ENCODE data around the gene KRTCAP2. TPM values are rescaled to one million over a fixed set of nuclear protein-coding genes. Genes with fewer than 3 reads are reported as not detected.
"Not testable (repeated sequence)": the region's sequence is repeated elsewhere in the genome, so short reads cannot be mapped to it uniquely, and the experiment has no call there.

The KRTCAP2 gene
- total RNA-seq, 2 experiments from 2014 or later: 124 to 125 TPM

DNA sequence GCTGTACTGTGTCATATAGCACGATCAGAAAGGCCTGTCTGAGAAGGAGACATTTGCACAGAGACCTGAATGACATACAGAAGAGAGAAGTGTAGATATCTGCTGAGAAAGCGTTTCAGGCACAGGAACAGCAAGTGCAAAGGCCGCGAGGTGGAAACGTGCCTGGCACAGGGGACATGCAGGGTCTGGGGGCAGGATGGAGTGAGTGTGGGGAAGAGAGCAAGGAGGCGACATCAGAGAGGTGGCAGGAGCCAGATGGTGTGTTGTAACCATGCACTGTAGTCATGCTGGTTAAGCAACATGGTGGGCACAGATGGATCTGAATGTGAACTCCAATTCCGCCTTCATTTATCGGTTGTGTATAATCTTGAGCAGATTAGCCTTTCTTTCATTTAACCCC lies 13.0 kb downstream of the KRTCAP2 start:
- Mint-ChIP-seq H3K36me3 (ENCODE audit: low read depth) (no peaks in the 10 kb centered on the region), H3K4me1 (ENCODE audit: low read depth) (no peaks in the 10 kb centered on the region), H3K27me3 (peaks cover 2% of the 10 kb centered on the region), H3K27ac (no peak overlapping the region), H3K9me3 (no peaks in the 10 kb centered on the region), H3K4me3 (no peak overlapping the region)
- ChIA-PET CTCF (no interaction called here), POLR2A (no interaction called here)
- intact Hi-C loops (cut with micrococcal nuclease): no loop called here
- no peak for ATAC-seq
- no peak for TF ChIP-seq CTCF (IDR thresholded peaks at IDR 0.05)
- DNase-seq: no peak

- peaks cover 2% of the 10 kb centered on the region for H3K27me3 Mint-ChIP-seq
Observed at GRCh38 chr1:155158991-155159390, 14.1 kb downstream of the KRTCAP2 start.

GRCh38 chr1:155155996-155156643 lies 17.0 kb downstream of the KRTCAP2 start:
- intact Hi-C loops (cut with micrococcal nuclease); H3K9me3 Mint-ChIP-seq; ATAC-seq; DNase-seq; H3K27me3 Mint-ChIP-seq; H3K27ac Mint-ChIP-seq; H3K4me3 Mint-ChIP-seq; H3K36me3 Mint-ChIP-seq (ENCODE audit: low read depth); H3K4me1 Mint-ChIP-seq (ENCODE audit: low read depth); POLR2A ChIA-PET: not testable (repeated sequence)
- CTCF ChIA-PET: interaction anchor here (1.2 kb wide), 1 partner anchor 65 kb away, joined by 3 read pairs; no protein-coding TSS in a partner anchor

More at GRCh38 chr1:155158991-155159390, 14.1 kb downstream of the KRTCAP2 start:
- H3K4me1 Mint-ChIP-seq (ENCODE audit: low read depth): no peaks in the 10 kb centered on the region
- intact Hi-C loops (cut with micrococcal nuclease): no loop called here
- no peak overlapping the region for H3K4me3 Mint-ChIP-seq
- ATAC-seq (no peak), DNase-seq (no peak)
- TF ChIP-seq CTCF (IDR thresholded peaks at IDR 0.05): no peak
- H3K27ac Mint-ChIP-seq: no peak overlapping the region
- H3K36me3 Mint-ChIP-seq (ENCODE audit: low read depth): no peaks in the 10 kb centered on the region
- ChIA-PET POLR2A (interaction anchor here (0.6 kb wide), 1 partner anchor 64 kb away, joined by 4 read pairs; no protein-coding TSS in a partner anchor), CTCF (interaction anchor here (0.9 kb wide), 1 partner anchor 68 kb away, joined by 4 read pairs; no protein-coding TSS in a partner anchor)
- no peaks in the 10 kb centered on the region for H3K9me3 Mint-ChIP-seq

DNA sequence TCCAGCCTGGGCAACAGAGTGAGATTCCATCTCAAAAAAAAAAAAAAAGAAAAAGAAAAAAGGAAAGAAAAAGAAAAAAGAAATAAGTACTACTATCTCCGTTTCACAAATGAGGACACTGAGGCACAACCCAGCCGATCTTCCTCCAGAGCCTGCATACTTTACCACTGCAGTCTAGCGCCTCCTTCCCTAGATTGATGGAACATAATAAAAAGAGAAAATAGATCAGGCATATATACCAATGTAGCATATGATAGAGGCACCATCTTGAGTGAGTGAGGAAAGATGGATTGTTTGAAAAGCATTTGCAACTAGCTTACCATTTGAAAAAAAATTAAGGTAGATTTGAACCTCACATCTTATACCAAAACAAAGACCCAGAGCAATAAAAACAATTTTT lies 27.6 kb downstream of the KRTCAP2 start:
- Mint-ChIP-seq H3K4me3 (no peak overlapping the region), H3K36me3 (ENCODE audit: low read depth) (no peaks in the 10 kb centered on the region), H3K27ac (no peak overlapping the region), H3K27me3 (peaks cover 7% of the 10 kb centered on the region), H3K9me3 (no peaks in the 10 kb centered on the region), H3K4me1 (ENCODE audit: low read depth) (peaks cover 7% of the 10 kb centered on the region)
- intact Hi-C loops (cut with micrococcal nuclease): no loop called here
- ATAC-seq (no peak), DNase-seq (no peak)
- ChIA-PET CTCF (interaction anchor here (1.0 to 2.6 kb wide), 6 partner anchors 22 to 62 kb away, joined by 3 to 12 read pairs (median 7); no protein-coding TSS in a partner anchor), POLR2A (interaction anchor here (1.8 kb wide), 1 partner anchor 27 kb away, joined by 4 read pairs; the partner anchor contains the start of gene KRTCAP2)
- no peak for TF ChIP-seq CTCF (IDR thresholded peaks at IDR 0.05)

DNA sequence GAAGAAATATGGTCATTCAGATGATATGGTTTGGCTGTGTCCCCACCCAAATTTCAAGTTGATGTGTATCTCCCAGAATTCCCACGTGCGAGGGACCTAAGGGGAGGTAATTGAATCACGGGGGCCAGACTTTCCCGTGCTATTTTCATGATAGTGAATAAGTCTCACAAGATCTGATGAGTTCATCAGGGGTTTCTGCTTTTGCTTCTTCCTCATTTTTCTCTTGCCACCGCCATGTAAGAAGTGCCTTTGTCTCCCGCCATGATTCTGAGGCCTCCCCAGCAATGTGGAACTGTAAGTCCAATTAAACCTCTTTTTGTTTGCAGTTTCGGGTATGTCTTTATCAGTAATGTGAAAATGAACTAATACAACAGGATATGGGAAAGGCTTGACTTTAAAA lies 31.4 kb downstream of the KRTCAP2 start:
- intact Hi-C loops (cut with micrococcal nuclease): no loop called here
- no peak for DNase-seq
- POLR2A ChIA-PET: no interaction called here
- H3K27ac Mint-ChIP-seq: no peak overlapping the region
- no peak overlapping the region for H3K4me3 Mint-ChIP-seq
- no peak for ATAC-seq
- CTCF ChIA-PET: interaction anchor here (1.9 to 2.2 kb wide), 3 partner anchors 26 to 50 kb away, joined by 10 to 12 read pairs (median 11); partner anchors contain the start of gene KRTCAP2
- H3K36me3 Mint-ChIP-seq (ENCODE audit: low read depth): peaks cover 29% of the 10 kb centered on the region
- H3K4me1 Mint-ChIP-seq (ENCODE audit: low read depth): peaks cover 26% of the 10 kb centered on the region
- no peaks in the 10 kb centered on the region for H3K9me3 Mint-ChIP-seq
- no peak for TF ChIP-seq CTCF (IDR thresholded peaks at IDR 0.05)
- no peaks in the 10 kb centered on the region for H3K27me3 Mint-ChIP-seq

Measured in activated CD8-positive, alpha-beta T cell treated with anti-CD3 and anti-CD28 coated beads for 36 hours (primary cell).